NCI-H2196 (cell line): Measurements from ENCODE around the gene APBB2.
A peak's percentile ranks its signal among the peaks of the same experiment; 100 is the strongest.

Experiments used
- DNase-seq: peaks from one replicate; lab custom pipeline; 2025; ENCODE audit not compliant: unreplicated experiment; lab: John Stamatoyannopoulos, UW

The APBB2 gene

GRCh38 chr4:40991908-40992307 lies 222.4 kb downstream of the APBB2 start:
- no peak for DNase-seq

GRCh38 chr4:40990899-40991265 lies 223.5 kb downstream of the APBB2 start:
- DNase-seq, result no peak

GRCh38 chr4:40990236-40990898 lies 224.0 kb downstream of the APBB2 start:
- no peak for DNase-seq

- no peak for DNase-seq
Observed at GRCh38 chr4:40987151-40987550, 227.2 kb downstream of the APBB2 start.

- no peak for DNase-seq
Observed at GRCh38 chr4:40986375-40986774, 228.0 kb downstream of the APBB2 start.

- DNase-seq, result peak; percentile 20
Observed at GRCh38 chr4:40984051-40984450, 230.3 kb downstream of the APBB2 start.

GRCh38 chr4:40980318-40980883 lies 233.9 kb downstream of the APBB2 start:
- DNase-seq, result no peak

- no peak for DNase-seq
Observed at GRCh38 chr4:40978548-40978947, 235.8 kb downstream of the APBB2 start.

GRCh38 chr4:40976343-40976742 lies 238.0 kb downstream of the APBB2 start:
- peak; percentile 54 for DNase-seq

GRCh38 chr4:40972722-40973121 lies 241.6 kb downstream of the APBB2 start:
- DNase-seq, result no peak

- DNase-seq, result no peak
Observed at GRCh38 chr4:40971338-40971737, 243.0 kb downstream of the APBB2 start.

GRCh38 chr4:40969501-40969900 lies 244.8 kb downstream of the APBB2 start:
- no peak for DNase-seq

- DNase-seq, result no peak
Observed at GRCh38 chr4:40967550-40967949, 246.8 kb downstream of the APBB2 start.

- no peak for DNase-seq
Observed at GRCh38 chr4:40966091-40966490, 248.3 kb downstream of the APBB2 start.

GRCh38 chr4:40963897-40964478 lies 250.4 kb downstream of the APBB2 start:
- DNase-seq, result no peak

- DNase-seq, result no peak
Observed at GRCh38 chr4:40962551-40963180, 251.7 kb downstream of the APBB2 start.

GRCh38 chr4:40960941-40961340 lies 253.4 kb downstream of the APBB2 start:
- no peak for DNase-seq

- DNase-seq, result no peak
Observed at GRCh38 chr4:40957281-40957680, 257.1 kb downstream of the APBB2 start.

- no peak for DNase-seq
Observed at GRCh38 chr4:40956721-40957255, 257.6 kb downstream of the APBB2 start.

- no peak for DNase-seq
Observed at GRCh38 chr4:40954088-40954668, 260.2 kb downstream of the APBB2 start.

- no peak for DNase-seq
Observed at GRCh38 chr4:40953283-40954087, 260.9 kb downstream of the APBB2 start.
